H9 (cell line): ENCODE data around the gene OLR1. TPM values are rescaled to one million over a fixed set of nuclear protein-coding genes. Genes with fewer than 3 reads are reported as not detected.
A peak's percentile ranks its signal among the peaks of the same experiment; 100 is the strongest.

Experiments
- DNase-seq: peaks from one replicate; pipeline ENCODE4 v3.0.0-alpha.2; 2017
- H2AFZ ChIP-seq: one replicate; pipeline ENCODE4 v1.6.1; 2013; ENCODE audit warnings: mild to moderate bottlenecking, low read length, control low read depth, moderate library complexity
- H2AK5ac ChIP-seq: 2 replicates; pipeline ENCODE4 v1.6.1; 2013; ENCODE audit warnings: low read length, control low read depth, mixed read lengths; ENCODE audit not compliant: insufficient read length
- H2BK120ac ChIP-seq: one replicate; pipeline ENCODE4 v1.6.1; 2013; ENCODE audit warnings: low read depth, mild to moderate bottlenecking, low read length, control low read depth, inconsistent platforms; ENCODE audit not compliant: poor library complexity, severe bottlenecking
- H2BK12ac ChIP-seq: 2 replicates; pipeline ENCODE4 v1.6.1; 2013; ENCODE audit warnings: low read length, control low read depth, mixed read lengths, low read depth; ENCODE audit not compliant: insufficient read length
- H2BK15ac ChIP-seq: 2 replicates; pipeline ENCODE4 v1.6.1; 2013; ENCODE audit warnings: low read depth, low read length, control low read depth
- H2BK20ac ChIP-seq: one replicate; pipeline ENCODE4 v1.6.1; 2013; ENCODE audit warnings: low read depth, mild to moderate bottlenecking, low read length, control low read depth, inconsistent platforms; ENCODE audit not compliant: poor library complexity, severe bottlenecking
- H2BK5ac ChIP-seq: 2 replicates; pipeline ENCODE4 v1.6.1; 2013; ENCODE audit warnings: low read length, control low read depth, mixed read lengths; ENCODE audit not compliant: insufficient read length
- H3K14ac ChIP-seq: 2 replicates; pipeline ENCODE4 v1.6.1; 2013; ENCODE audit warnings: low read length, control low read depth; ENCODE audit not compliant: insufficient read depth
- H3K18ac ChIP-seq: 2 replicates; pipeline ENCODE4 v1.6.1; 2013; ENCODE audit warnings: low read depth, mild to moderate bottlenecking, mixed read lengths, low read length, control low read depth; ENCODE audit not compliant: insufficient read length
- H3K23ac ChIP-seq: 2 replicates; pipeline ENCODE4 v1.6.1; 2013; ENCODE audit warnings: low read length, control low read depth, mixed read lengths, low read depth; ENCODE audit not compliant: insufficient read length
- H3K23me2 ChIP-seq: 2 replicates; pipeline ENCODE4 v1.6.1; 2013; ENCODE audit warnings: low read depth, mild to moderate bottlenecking, mixed read lengths, low read length, control low read depth; ENCODE audit not compliant: insufficient read length, poor library complexity, severe bottlenecking
- H3K27ac ChIP-seq: 2 replicates; pipeline ENCODE4 v1.5.1; 2013; ENCODE audit warnings: low read length, control low read depth, mixed read lengths, low read depth; ENCODE audit not compliant: insufficient read length
- H3K27me3 ChIP-seq: 2 replicates; pipeline ENCODE4 v1.6.1; 2013; ENCODE audit warnings: low read length, control low read depth, inconsistent platforms; ENCODE audit not compliant: insufficient read depth
- H3K4ac ChIP-seq: 2 replicates; pipeline ENCODE4 v1.6.1; 2013; ENCODE audit warnings: low read depth, mild to moderate bottlenecking, control low read depth, inconsistent platforms, low read length, moderate library complexity
- H3K4me1 ChIP-seq: 2 replicates; pipeline ENCODE4 v1.6.1; 2013; ENCODE audit warnings: low read length, control low read depth, inconsistent platforms; ENCODE audit not compliant: insufficient read depth
- H3K4me2 ChIP-seq: 2 replicates; pipeline ENCODE4 v1.6.1; 2013; ENCODE audit warnings: low read length, control low read depth, mixed read lengths; ENCODE audit not compliant: insufficient read length, insufficient read depth
- H3K56ac ChIP-seq: 2 replicates; pipeline ENCODE4 v1.6.1; 2013; ENCODE audit warnings: low read depth, mild to moderate bottlenecking, mixed read lengths, low read length, control low read depth; ENCODE audit not compliant: insufficient read length
- H3K79me1 ChIP-seq: 2 replicates; pipeline ENCODE4 v1.6.1; 2013; ENCODE audit warnings: low read depth, mild to moderate bottlenecking, moderate library complexity, low read length, control low read depth, inconsistent platforms; ENCODE audit not compliant: insufficient read depth, poor library complexity, severe bottlenecking
- H3K79me2 ChIP-seq: 2 replicates; pipeline ENCODE4 v1.6.1; 2013; ENCODE audit warnings: low read length, control low read depth, inconsistent platforms; ENCODE audit not compliant: insufficient read depth
- H3K9ac ChIP-seq: 2 replicates; pipeline ENCODE4 v1.6.1; 2013; ENCODE audit warnings: low read length, control low read depth, mixed read lengths; ENCODE audit not compliant: insufficient read length; ENCODE audit errors: extremely low read depth
- H3K9me3 ChIP-seq: one replicate; pipeline ENCODE4 v1.6.1; 2013; ENCODE audit warnings: low read depth, low read length, inconsistent platforms; ENCODE audit not compliant: control insufficient read depth
- H3T11ph ChIP-seq: one replicate; pipeline ENCODE4 v1.6.1; 2013; ENCODE audit warnings: mild to moderate bottlenecking, low read length, control low read depth, inconsistent platforms
- H4K20me1 ChIP-seq: one replicate; pipeline ENCODE4 v1.6.1; 2013; ENCODE audit not compliant: control insufficient read depth, insufficient read length, insufficient read depth
- H4K5ac ChIP-seq: 2 replicates; pipeline ENCODE4 v1.6.1; 2013; ENCODE audit warnings: low read depth, mild to moderate bottlenecking, mixed read lengths, low read length, control low read depth; ENCODE audit not compliant: insufficient read length
- H4K8ac ChIP-seq: replicated peaks from 2 replicates; pipeline ENCODE4 v1.6.1; 2013; ENCODE audit warnings: low read length, control low read depth, mixed read lengths, low read depth; ENCODE audit not compliant: insufficient read length
- H4K91ac ChIP-seq: 2 replicates; pipeline ENCODE4 v1.6.1; 2013; ENCODE audit warnings: low read depth, mild to moderate bottlenecking, moderate library complexity, mixed read lengths, low read length, control low read depth; ENCODE audit not compliant: insufficient read length
- H3K27ac Mint-ChIP-seq, 3 experiments: 2 replicates in 2 of 3; 3 replicates in 1 of 3; pipeline ENCODE4 v1.8.0; 2020 to 2021; ENCODE audit warnings: mixed read lengths in 3 of 3, mild to moderate bottlenecking in 1 of 3, moderate library complexity in 1 of 3
- H3K27me3 Mint-ChIP-seq: 2 replicates; pipeline ENCODE4 v1.8.0; 2021; ENCODE audit warnings: low read depth, mild to moderate bottlenecking, moderate library complexity, mixed read lengths
- H3K36me3 Mint-ChIP-seq, 3 experiments: 2 replicates in 2 of 3; 3 replicates in 1 of 3; pipeline ENCODE4 v1.8.0; 2020 to 2021; ENCODE audit warnings: low read depth in 3 of 3, mixed read lengths in 3 of 3; ENCODE audit not compliant: insufficient read depth in 1 of 3
- H3K4me1 Mint-ChIP-seq, 2 experiments: 2 replicates each; pipeline ENCODE4 v1.8.0; 2020; ENCODE audit warnings: mixed read lengths in 2 of 2
- H3K4me3 Mint-ChIP-seq, 2 experiments: 2 replicates in 1 of 2; 3 replicates in 1 of 2; pipeline ENCODE4 v1.8.0; 2020 to 2021; ENCODE audit warnings: mild to moderate bottlenecking in 2 of 2, mixed read lengths in 2 of 2, moderate library complexity in 1 of 2
- H3K9me3 Mint-ChIP-seq, 2 experiments: 2 replicates in 1 of 2; 3 replicates in 1 of 2; pipeline ENCODE4 v1.8.0; 2020; ENCODE audit warnings: mild to moderate bottlenecking in 2 of 2, mixed read lengths in 2 of 2, moderate library complexity in 1 of 2
- WGBS: extraction: QIAGEN DNeasy Blood & Tissue Kit; methylation state at CpG from one replicate; pipeline ENCODE4 v1.1.7; 2013; ENCODE audit warnings: missing lambda C conversion rate, low lambda C conversion rate, mixed read lengths; ENCODE audit not compliant: insufficient read length; ENCODE audit errors: extremely low coverage; 5-methylcytosine and 5-hydroxymethylcytosine counted together
- total RNA-seq: library from RNA; stranded (reverse); gene quantifications from 2 replicates; pipeline ENCODE4 v1.2.1, GENCODE V29; 2021
- TF ChIP-seq, protein P1 (sequence below): fragments of 200-600 bp; sonication (generic); conservative IDR thresholded peaks from 3 replicates; pipeline ENCODE4 v1.8.0; 2021; ENCODE audit warnings: antibody characterized with exemption, mild to moderate bottlenecking

OLR1 gene
- total RNA-seq, 1 experiment from 2014 or later, result not detected

- Histone ChIP-seq H3K27me3 (no peaks in the 10 kb centered on the region), H3K4me2 (no peak within 1 kb of the TSS), H2BK5ac (no peak within 1 kb of the TSS), H4K8ac (no peak within 1 kb of the TSS), H3K4me1 (no peaks in the 10 kb centered on the region), H3K79me1 (no peaks in the 10 kb centered on the region), H3K79me2 (no peaks in the 10 kb centered on the region), H4K20me1 (no peaks in the 10 kb centered on the region), H3K9me3 (no peaks in the 10 kb centered on the region), H3K27ac (no peak within 1 kb of the TSS), H2BK12ac (no peak within 1 kb of the TSS), H4K91ac (no peak within 1 kb of the TSS), H2AFZ (no peak within 1 kb of the TSS), H3K23me2 (no peaks in the 10 kb centered on the region), H2BK120ac (no peak within 1 kb of the TSS), H3K18ac (no peak within 1 kb of the TSS), H2AK5ac (no peak within 1 kb of the TSS), H3T11ph (no peak within 1 kb of the TSS), H3K9ac (no peak within 1 kb of the TSS), H3K4ac (no peak within 1 kb of the TSS), H4K5ac (no peak within 1 kb of the TSS), H3K56ac (no peak within 1 kb of the TSS), H3K23ac (no peak within 1 kb of the TSS), H3K14ac (no peak within 1 kb of the TSS), H2BK15ac (no peak within 1 kb of the TSS), H2BK20ac (no peak within 1 kb of the TSS)
- WGBS, result no CpG with 5 or more reads among the region's 4 CpGs
- Mint-ChIP-seq H3K9me3 (no peaks in the 10 kb centered on the region), H3K27ac (peak within 1 kb of the TSS in 1 of 3 experiments; percentile 5; a peak in 1 of 7 replicates), H3K4me3 (no peak within 1 kb of the TSS; a peak in 1 of 5 replicates), H3K27me3 (no peaks in the 10 kb centered on the region), H3K4me1 (peaks cover 5 to 6% of the 10 kb centered on the region in 2 experiments), H3K36me3 (no peaks in the 10 kb centered on the region)
- no peak for DNase-seq
- TF ChIP-seq, protein P1, sequence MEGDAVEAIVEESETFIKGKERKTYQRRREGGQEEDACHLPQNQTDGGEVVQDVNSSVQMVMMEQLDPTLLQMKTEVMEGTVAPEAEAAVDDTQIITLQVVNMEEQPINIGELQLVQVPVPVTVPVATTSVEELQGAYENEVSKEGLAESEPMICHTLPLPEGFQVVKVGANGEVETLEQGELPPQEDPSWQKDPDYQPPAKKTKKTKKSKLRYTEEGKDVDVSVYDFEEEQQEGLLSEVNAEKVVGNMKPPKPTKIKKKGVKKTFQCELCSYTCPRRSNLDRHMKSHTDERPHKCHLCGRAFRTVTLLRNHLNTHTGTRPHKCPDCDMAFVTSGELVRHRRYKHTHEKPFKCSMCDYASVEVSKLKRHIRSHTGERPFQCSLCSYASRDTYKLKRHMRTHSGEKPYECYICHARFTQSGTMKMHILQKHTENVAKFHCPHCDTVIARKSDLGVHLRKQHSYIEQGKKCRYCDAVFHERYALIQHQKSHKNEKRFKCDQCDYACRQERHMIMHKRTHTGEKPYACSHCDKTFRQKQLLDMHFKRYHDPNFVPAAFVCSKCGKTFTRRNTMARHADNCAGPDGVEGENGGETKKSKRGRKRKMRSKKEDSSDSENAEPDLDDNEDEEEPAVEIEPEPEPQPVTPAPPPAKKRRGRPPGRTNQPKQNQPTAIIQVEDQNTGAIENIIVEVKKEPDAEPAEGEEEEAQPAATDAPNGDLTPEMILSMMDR, result no peak
Observed at GRCh38 chr12:10178821-10179220, 6.9 kb upstream of the OLR1 start, which contains the start of gene TMEM52B. TMEM52B (plus strand) TSS chr12:10179032; CDS start chr12:10179575, 543 bp downstream.
